GM19193 (cell line): ENCODE data around the gene UBAC2.

Experiments used
- POLR2A ChIP-seq: IDR thresholded peaks from 4 replicates; pipeline ENCODE4 v1.6.1; 2011; ENCODE audit not compliant: insufficient read depth, insufficient read length; ENCODE audit errors: extremely low read depth

Gene UBAC2

DNA sequence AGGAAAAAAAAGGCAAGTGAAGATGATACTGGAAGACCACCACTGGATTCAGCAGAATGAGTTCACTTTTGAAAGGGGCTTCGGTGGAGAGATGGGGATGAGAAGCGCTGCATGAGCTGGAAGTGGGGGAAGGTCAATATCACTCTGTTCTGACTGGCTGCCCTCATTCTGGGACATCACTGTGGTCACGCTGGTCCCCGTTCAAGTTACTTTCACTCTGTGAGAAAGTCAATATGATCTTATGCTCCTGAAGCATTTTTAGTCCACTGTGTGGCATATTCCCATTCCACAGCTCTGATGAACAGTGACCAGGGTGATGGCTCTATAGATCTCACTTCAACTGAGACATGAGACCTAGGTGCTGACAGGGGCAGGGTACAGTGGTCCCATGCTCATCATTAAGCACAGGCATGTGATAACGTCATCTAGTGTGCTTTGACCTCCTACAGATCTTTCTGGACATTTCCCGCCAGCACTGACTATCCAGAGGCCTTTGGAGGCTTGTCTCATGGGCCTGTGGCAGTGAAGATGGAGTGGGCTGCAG lies 146.8 kb downstream of the UBAC2 start:
- TF ChIP-seq POLR2A = no peak

- TF ChIP-seq POLR2A = no peak
Observed at GRCh38 chr13:99347911-99348451, 147.3 kb downstream of the UBAC2 start.

- TF ChIP-seq POLR2A = no peak
Observed at GRCh38 chr13:99350191-99350590, 149.5 kb downstream of the UBAC2 start.

DNA sequence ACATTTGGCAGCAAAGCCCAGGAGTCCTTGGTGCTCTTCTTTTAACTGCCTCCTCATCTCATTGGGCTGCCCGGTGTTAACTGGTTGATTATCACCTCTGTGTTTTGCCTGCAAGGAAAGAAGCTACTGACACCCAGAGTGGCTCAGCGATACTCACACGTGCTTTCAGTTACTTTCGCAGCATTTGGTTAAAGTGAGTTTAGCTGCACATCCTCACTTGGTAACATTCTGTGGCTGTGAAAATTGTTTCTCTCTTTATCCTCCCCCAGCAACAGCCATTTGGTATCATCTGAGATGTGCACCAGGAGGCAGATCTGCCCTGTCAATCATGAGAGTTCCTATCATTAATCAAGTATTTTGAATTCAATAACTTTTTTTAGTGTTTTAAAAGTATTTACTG lies 151.1 kb downstream of the UBAC2 start:
- no peak for TF ChIP-seq POLR2A

- no peak for TF ChIP-seq POLR2A
Observed at GRCh38 chr13:99352351-99353245, 151.9 kb downstream of the UBAC2 start.

DNA sequence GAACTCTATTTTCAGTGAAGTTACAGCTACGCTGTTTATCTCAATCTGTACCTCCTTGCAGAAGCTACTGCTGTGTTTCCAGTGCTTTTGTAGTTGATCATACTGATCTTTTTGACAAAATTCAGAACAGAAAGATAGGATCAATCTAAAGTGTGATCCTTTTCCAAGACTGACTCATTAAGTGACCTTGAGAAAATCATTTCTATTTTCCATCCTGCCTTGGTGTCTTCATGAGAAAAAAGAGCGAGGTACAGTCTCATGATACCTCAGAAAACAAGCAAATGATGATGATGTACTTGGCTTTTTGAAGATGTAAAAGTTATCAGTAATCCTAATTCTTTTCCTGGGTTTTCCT lies 152.6 kb downstream of the UBAC2 start:
- TF ChIP-seq POLR2A = no peak

DNA sequence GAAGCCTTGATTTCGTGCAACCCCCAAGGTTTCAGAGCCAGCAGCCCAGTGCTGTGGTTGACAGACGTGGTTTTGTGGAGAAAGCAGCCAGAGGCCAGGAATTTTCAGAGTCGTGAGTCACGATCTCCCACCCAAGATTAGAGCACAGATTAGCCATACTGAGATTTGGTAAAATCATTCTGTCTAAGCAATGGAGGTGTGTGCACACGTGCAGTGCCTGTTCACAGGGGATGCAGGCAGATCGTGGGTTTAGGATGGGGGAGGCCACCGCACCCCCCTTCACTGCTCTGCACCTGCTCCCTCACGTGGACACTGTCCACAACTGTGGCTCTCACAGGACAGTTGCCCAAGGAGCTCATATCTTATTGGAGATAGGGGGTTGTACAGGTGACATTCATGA lies 153.2 kb downstream of the UBAC2 start:
- no peak for TF ChIP-seq POLR2A

DNA sequence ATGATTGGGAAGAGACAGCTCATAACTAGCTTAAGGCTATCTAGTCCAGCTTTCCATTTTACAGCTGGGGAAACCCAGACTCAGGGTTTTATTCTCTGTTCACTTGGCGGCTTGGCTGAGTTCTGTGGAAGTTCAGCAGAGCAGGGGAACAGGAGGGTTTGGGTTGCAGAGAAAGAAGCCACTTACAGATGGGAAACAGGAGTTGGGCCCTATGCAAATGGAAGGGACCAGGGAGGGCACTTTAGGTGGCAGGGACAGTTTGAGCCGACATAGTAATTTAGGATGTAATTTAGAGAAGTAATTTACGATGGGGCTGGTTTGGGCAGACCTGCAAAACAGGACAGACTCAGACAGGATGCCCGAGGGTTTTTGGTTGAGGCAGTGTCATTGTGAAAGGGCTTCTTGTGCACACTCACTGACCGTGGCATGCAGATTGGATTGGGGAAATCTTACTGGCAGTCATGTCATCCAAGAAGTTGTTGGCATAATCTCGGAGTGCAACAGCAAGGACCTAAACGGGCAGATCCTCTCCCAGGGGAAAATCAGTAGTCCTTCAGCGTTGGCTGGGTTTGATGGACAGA lies 153.8 kb downstream of the UBAC2 start:
- TF ChIP-seq POLR2A = no peak

GRCh38 chr13:99355267-99356011 lies 154.8 kb downstream of the UBAC2 start:
- TF ChIP-seq POLR2A = no peak

- no peak for TF ChIP-seq POLR2A
Observed at GRCh38 chr13:99356012-99356261, 155.3 kb downstream of the UBAC2 start.

GRCh38 chr13:99356262-99357091 lies 155.8 kb downstream of the UBAC2 start:
- no peak for TF ChIP-seq POLR2A

- TF ChIP-seq POLR2A = no peak
Observed at GRCh38 chr13:99357131-99357596, 156.5 kb downstream of the UBAC2 start.

DNA sequence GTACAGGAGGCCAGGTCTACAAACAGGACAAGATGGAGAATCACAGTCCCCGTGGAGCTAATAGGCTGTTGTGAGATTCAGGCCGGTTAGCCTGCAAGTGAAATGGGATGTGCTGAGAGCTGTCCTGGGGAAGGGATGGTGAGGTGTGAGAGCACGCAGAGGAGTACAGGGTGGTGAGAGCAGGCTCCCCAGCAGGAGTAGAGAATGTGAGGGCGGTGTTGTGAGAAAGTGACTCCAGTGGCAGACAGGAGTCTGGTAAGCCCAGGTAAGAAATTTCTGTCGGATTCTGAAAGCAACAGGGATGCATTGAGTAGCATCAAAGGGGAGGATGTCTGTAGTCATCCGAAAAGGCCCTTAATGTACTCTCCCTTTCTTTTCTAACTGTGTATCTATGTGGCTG lies 157.3 kb downstream of the UBAC2 start:
- no peak for TF ChIP-seq POLR2A

- TF ChIP-seq POLR2A = no peak
Observed at GRCh38 chr13:99359528-99359927, 158.9 kb downstream of the UBAC2 start.

- TF ChIP-seq POLR2A = no peak
Observed at GRCh38 chr13:99360696-99361095, 160.0 kb downstream of the UBAC2 start.

DNA sequence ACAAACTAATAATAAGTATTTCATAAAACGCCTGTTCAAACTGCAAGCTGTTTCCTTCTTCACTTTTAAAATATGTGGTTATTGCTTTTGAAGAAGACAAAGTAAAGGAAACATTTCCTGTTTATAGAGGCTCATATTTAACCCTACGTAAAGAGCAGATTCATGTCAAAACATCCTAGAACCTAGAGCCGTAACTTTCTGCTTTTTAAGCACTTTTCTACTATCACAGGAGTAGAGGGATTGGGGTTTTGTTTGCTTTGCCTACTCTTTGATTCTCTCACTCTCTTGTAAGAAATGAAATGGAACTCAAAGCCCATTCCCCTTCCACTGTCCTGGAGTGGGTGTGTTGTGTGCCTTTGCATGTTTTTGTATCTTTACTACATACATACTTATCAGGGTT lies 160.5 kb downstream of the UBAC2 start:
- no peak for TF ChIP-seq POLR2A
